Spleen (tissue), 11 donors: Measurements from ENCODE around the gene PAX6. TPM values are rescaled to one million over a fixed set of nuclear protein-coding genes. Genes with fewer than 3 reads are reported as not detected.

Experiments used
- DNase-seq: peaks from one replicate; pipeline ENCODE4 v3.0.0-alpha.2; 2020
- H3K27ac ChIP-seq, 8 donors: fragments of 200-600 bp; sonication (generic) in 7 of 8; 1 replicate in 4 of 8; 2 replicates in 4 of 8; pipeline versions ENCODE4 v1.5.0 to v1.8.0; 2016 to 2021; ENCODE audit warnings: inconsistent platforms in 4 of 8, mild to moderate bottlenecking in 4 of 8, moderate library complexity in 1 of 8
- H3K27me3 ChIP-seq, 7 donors: fragments of 200-600 bp; sonication (generic) in 6 of 7; replicated peaks in 1 of 7; 1 replicate in 4 of 7; 2 replicates in 3 of 7; pipeline versions ENCODE4 v1.5.0 to v1.8.0; 2016 to 2021; ENCODE audit warnings: inconsistent platforms in 3 of 7, mild to moderate bottlenecking in 1 of 7
- H3K36me3 ChIP-seq, 6 donors: fragments of 200-600 bp; sonication (generic) in 5 of 6; 1 replicate in 4 of 6; 2 replicates in 2 of 6; pipeline versions ENCODE4 v1.5.0 to v1.8.0; 2016 to 2021; ENCODE audit warnings: inconsistent platforms in 2 of 6
- H3K4me1 ChIP-seq, 6 donors: fragments of 200-600 bp; sonication (generic) in 5 of 6; 1 replicate in 3 of 6; 2 replicates in 3 of 6; pipeline versions ENCODE4 v1.5.0 to v1.8.0; 2016 to 2021; ENCODE audit warnings: inconsistent platforms in 3 of 6
- H3K4me3 ChIP-seq, 8 donors: fragments of 200-600 bp; sonication (generic) in 7 of 8; 1 replicate in 4 of 8; 2 replicates in 4 of 8; pipeline versions ENCODE4 v1.5.0 to v1.8.0; 2016 to 2021; ENCODE audit warnings: inconsistent platforms in 4 of 8, mild to moderate bottlenecking in 4 of 8, moderate library complexity in 2 of 8
- H3K9me3 ChIP-seq, 8 donors: fragments of 200-600 bp; sonication (generic) in 7 of 8; 1 replicate in 4 of 8; 2 replicates in 4 of 8; pipeline versions ENCODE4 v1.5.0 to v1.8.0; 2016 to 2021; ENCODE audit warnings: inconsistent platforms in 4 of 8
- POLR2A ChIP-seq, 3 donors: fragments of 450-650 bp; IDR thresholded peaks; one replicate each; pipeline ENCODE4 v1.5.1; 2017; ENCODE audit warnings: antibody characterized with exemption in 3 of 3, mild to moderate bottlenecking in 1 of 3
- POLR2AphosphoS5 ChIP-seq, 3 donors: sonication (generic); formaldehyde crosslinking; IDR thresholded peaks; one replicate each; pipeline ENCODE4 v1.5.1; 2017; ENCODE audit warnings: antibody characterized with exemption in 3 of 3
- WGBS, 5 donors: extraction: QIAGEN DNeasy Blood & Tissue Kit in 3 of 5; methylation state at CpG; one replicate each; pipeline versions ENCODE4 v1.1.5 to v1.1.7; 2013 to 2018; 5-methylcytosine and 5-hydroxymethylcytosine counted together
- intact Hi-C: fragments of 100-400 bp; cut with DNase I; formaldehyde crosslinking; loops from one replicate; pipeline ENCODE4 v1.15.0; 2023; ENCODE audit warnings: low total_unique reads
- polyA plus RNA-seq, 3 donors: library from polyadenylated mRNA; stranded (reverse); fragments of 200-250 nt; gene quantifications; one replicate each; pipeline ENCODE4 v1.2.1, GENCODE V29; 2013
- total RNA-seq, 7 donors: library from RNA; depleted of rRNA in 3 of 7; stranded (reverse); fragments of >200 nt in 3 of 7; fragmentation: NEBNext Ultra II Directional in 4 of 7; extraction: Animal tissue kit (Norgen Biotek cat#: 25700) in 4 of 7; gene quantifications; one replicate each; pipeline versions ENCODE4 v1.1.0 to v1.2.1, GENCODE V29; 2016 to 2021
- TF ChIP-seq, protein P1 (sequence below), 11 experiments: fragments of 200-600 bp in 7 of 11; fragments of 450-650 bp in 4 of 11; sonication (generic) in 4 of 11; IDR thresholded peaks in 8 of 11; conservative IDR thresholded peaks in 3 of 11; 1 replicate in 7 of 11; 2 replicates in 4 of 11; pipeline versions ENCODE4 v1.4.0 to v1.8.0; 2016 to 2021; ENCODE audit warnings: antibody characterized with exemption in 11 of 11, inconsistent platforms in 4 of 11, mild to moderate bottlenecking in 1 of 11
- donor health status: healthy with polysubstance abuse.
- donor health status: DM: no; HTN: no; CAD: no; lungs with moderate emphysema.
- donor health status: DM: no; HTN: no; CAD: no.
- donor health status: Bipolar disorder and iron deficiency.
- donor health status: healthy.
- donor health status: DM: no; HTN: no; CAD: no.
- donor health status: DM: yes; HTN: yes; CAD: no.

The PAX6 gene
- total and polyA plus RNA-seq, 10 donors, result 0.02 to 0.05 TPM; not detected in 8

DNA sequence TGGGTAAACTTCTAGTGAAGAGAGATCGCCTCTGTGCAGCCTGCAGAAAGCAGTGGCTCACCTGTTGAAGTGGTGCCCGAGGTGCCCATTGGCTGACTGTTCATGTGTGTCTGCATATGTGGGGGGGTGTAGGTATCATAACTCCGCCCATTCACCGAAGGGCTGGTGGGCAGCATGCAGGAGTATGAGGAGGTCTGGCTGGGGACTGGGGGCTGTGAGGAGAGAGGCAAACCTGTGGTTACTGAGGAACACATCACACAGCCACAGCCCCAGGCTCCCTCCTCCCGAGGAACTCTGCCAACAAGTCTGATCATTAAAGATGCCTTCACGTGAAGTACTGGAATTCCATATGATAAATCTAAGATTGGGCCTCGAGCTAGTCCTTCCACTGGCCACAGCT is 20.5 kb downstream of the PAX6 start:
- Histone ChIP-seq H3K4me1 (no peaks in the 10 kb centered on the region), H3K27me3 (peaks cover 0 to 29% (median 5%) of the 10 kb centered on the region in 7 donors), H3K9me3 (no peaks in the 10 kb centered on the region), H3K36me3 (peaks cover 0 to 3% (median 0%) of the 10 kb centered on the region in 6 donors), H3K27ac (no peak overlapping the region), H3K4me3 (no peak overlapping the region)
- DNase-seq, result no peak
- intact Hi-C loops, result no loop called here
- 79 to 91% (median 88%) methylated on average over 7 of the region's 7 CpGs for WGBS, 5 donors
- TF ChIP-seq POLR2AphosphoS5 (IDR thresholded peaks at IDR 0.05), result no peak
- TF ChIP-seq, protein P1, sequence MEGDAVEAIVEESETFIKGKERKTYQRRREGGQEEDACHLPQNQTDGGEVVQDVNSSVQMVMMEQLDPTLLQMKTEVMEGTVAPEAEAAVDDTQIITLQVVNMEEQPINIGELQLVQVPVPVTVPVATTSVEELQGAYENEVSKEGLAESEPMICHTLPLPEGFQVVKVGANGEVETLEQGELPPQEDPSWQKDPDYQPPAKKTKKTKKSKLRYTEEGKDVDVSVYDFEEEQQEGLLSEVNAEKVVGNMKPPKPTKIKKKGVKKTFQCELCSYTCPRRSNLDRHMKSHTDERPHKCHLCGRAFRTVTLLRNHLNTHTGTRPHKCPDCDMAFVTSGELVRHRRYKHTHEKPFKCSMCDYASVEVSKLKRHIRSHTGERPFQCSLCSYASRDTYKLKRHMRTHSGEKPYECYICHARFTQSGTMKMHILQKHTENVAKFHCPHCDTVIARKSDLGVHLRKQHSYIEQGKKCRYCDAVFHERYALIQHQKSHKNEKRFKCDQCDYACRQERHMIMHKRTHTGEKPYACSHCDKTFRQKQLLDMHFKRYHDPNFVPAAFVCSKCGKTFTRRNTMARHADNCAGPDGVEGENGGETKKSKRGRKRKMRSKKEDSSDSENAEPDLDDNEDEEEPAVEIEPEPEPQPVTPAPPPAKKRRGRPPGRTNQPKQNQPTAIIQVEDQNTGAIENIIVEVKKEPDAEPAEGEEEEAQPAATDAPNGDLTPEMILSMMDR (IDR thresholded peaks at IDR 0.05 in 8 of 11, conservative IDR thresholded peaks at IDR 0.05 in 3 of 11), result no peak
- no peak for TF ChIP-seq POLR2A (IDR thresholded peaks at IDR 0.05)

DNA sequence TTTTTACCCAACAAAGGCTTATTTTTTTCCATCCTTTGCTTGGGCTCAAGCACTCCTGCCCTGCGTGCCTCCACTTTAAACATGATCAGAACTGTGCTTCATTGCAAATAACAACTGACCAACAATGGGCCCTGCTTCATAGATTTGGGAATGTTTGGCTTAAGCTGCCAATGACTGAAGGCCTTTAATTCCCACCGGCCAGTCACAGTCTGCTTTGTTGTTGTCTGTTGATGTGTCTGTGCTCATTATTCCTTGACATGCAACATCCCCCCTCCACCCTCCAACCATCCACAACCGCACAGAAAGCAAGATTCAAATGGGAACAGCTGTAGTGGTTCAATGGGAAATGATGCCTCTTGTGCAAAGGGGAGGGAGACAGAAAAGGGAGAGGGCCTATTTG is 23.0 kb downstream of the PAX6 start:
- TF ChIP-seq, protein P1 (IDR thresholded peaks at IDR 0.05 in 8 of 11, conservative IDR thresholded peaks at IDR 0.05 in 3 of 11), result no peak
- TF ChIP-seq POLR2A (IDR thresholded peaks at IDR 0.05) (no peak), POLR2AphosphoS5 (IDR thresholded peaks at IDR 0.05) (no peak)
- Histone ChIP-seq H3K27me3 (peaks cover 0 to 8% (median 0%) of the 10 kb centered on the region in 7 donors), H3K9me3 (no peaks in the 10 kb centered on the region), H3K4me3 (no peak overlapping the region), H3K36me3 (peaks cover 0 to 12% (median 0%) of the 10 kb centered on the region in 6 donors), H3K4me1 (no peaks in the 10 kb centered on the region), H3K27ac (no peak overlapping the region)
- intact Hi-C loops, result no loop called here
- WGBS, 5 donors, result 70 to 91% (median 83%) methylated on average over 3 of the region's 3 CpGs
- no peak for DNase-seq

DNA sequence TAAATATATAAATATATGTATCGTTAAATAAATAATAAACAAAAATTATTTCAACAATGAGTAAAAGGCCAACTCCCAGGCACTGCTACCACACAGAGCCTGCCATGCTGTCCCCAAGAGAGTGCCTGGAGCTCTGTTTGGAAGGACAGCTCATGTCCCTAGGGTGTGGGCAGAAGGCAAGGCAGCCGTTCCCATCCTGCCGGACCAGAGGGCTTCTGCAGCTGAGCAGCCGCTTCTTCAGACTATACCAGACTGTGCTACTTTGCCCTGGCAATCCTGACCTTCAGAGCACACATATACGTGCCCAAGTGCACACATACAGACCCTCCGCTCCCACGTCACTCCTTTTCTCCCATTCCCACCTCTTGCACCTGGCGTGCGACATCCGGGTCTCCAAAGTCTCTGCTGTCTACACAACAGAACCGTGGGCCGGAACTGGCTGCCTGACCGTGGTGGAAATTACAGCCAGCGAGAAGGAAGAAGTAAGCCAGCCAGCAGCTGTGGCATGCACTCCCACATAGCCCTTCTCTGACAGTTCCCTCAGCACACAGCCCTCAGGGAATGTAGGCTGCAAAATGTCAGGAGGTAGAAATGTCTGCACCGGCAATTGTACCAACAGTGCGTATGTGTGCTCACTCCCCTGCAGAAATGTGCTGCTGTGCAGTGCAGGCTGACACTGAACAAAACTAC is 24.0 kb downstream of the PAX6 start:
- Histone ChIP-seq H3K4me1 (no peaks in the 10 kb centered on the region), H3K36me3 (peaks cover 0 to 14% (median 0%) of the 10 kb centered on the region in 6 donors), H3K4me3 (no peak overlapping the region), H3K9me3 (no peaks in the 10 kb centered on the region), H3K27me3 (peaks cover 0 to 6% (median 0%) of the 10 kb centered on the region in 7 donors), H3K27ac (no peak overlapping the region)
- intact Hi-C loops, result no loop called here
- DNase-seq, result no peak
- TF ChIP-seq POLR2A (IDR thresholded peaks at IDR 0.05) (no peak), POLR2AphosphoS5 (IDR thresholded peaks at IDR 0.05) (no peak)
- TF ChIP-seq, protein P1 (IDR thresholded peaks at IDR 0.05 in 8 of 11, conservative IDR thresholded peaks at IDR 0.05 in 3 of 11), result no peak
- 87 to 90% (median 88%) methylated on average over 16 of the region's 16 CpGs for WGBS, 5 donors

DNA sequence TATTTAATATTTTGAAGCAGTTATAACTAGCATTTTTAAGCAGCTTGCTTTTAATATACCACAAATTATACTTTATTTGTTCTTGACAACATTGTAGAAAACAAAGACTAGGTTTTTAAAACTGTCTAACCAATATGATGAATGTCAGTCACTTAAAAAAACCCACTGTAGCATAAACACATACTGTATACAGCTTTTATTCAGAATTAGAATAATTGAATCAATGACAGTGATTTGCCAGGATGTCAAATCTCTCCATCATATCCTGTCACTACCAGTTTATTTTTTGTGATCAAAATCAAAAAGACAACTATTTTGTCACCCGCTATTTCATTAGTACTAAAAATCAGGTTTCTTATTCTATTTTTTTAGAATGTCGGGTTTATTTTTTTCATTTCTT is 26.5 kb downstream of the PAX6 start:
- H3K36me3 ChIP-seq, result peaks cover 0 to 22% (median 0%) of the 10 kb centered on the region in 6 donors
- intact Hi-C loops, result no loop called here
- no peaks in the 10 kb centered on the region for H3K9me3 ChIP-seq
- no peaks in the 10 kb centered on the region for H3K4me1 ChIP-seq
- no peaks in the 10 kb centered on the region for H3K27me3 ChIP-seq
- DNase-seq, result no peak
- 95 to 100% (median 98%) methylated on average over 2 of the region's 2 CpGs for WGBS, 5 donors
- no peak overlapping the region for H3K27ac ChIP-seq
- no peak overlapping the region for H3K4me3 ChIP-seq
- TF ChIP-seq POLR2AphosphoS5 (IDR thresholded peaks at IDR 0.05) (no peak), POLR2A (IDR thresholded peaks at IDR 0.05) (no peak)
